Right lobe of liver (tissue), 4 donors: ENCODE measurements around the gene LLGL2.

Source experiments
- CTCF ChIP-seq, 4 donors: fragments of 200-600 bp in 3 of 4; fragments of 450-650 bp in 1 of 4; IDR thresholded peaks; one replicate each; pipeline versions ENCODE4 v1.5.1 to v1.8.0; 2016 to 2022; ENCODE audit warnings: antibody characterized with exemption in 4 of 4, mild to moderate bottlenecking in 2 of 4
- POLR2A ChIP-seq: fragments of 450-650 bp; IDR thresholded peaks from one replicate; pipeline ENCODE4 v1.6.1; 2017; ENCODE audit warnings: antibody characterized with exemption, mild to moderate bottlenecking
- donor health status: DM: no; HTN: no; CAD: no.
- donor health status: DM: no; HTN: no; CAD: no.
- donor health status: DM: no; HTN: yes; CAD: no.

GRCh38 chr17:75542728-75543336 is 17.3 kb downstream of the LLGL2 start:
- TF ChIP-seq POLR2A (no peak), CTCF (IDR thresholded peaks at IDR 0.05) (no peak)
